ENCODE results near the gene TMEM202. TPM values are rescaled to one million over a fixed set of nuclear protein-coding genes. Genes with fewer than 3 reads are reported as not detected.
"Not testable (repeated sequence)": the region's sequence is repeated elsewhere in the genome, so short reads cannot be mapped to it uniquely, and the experiment has no call there.

Gene TMEM202
- total and polyA plus RNA-seq, 2 donors: not detected

GRCh38 chr15:72413337-72413736 is 15.2 kb downstream of the TMEM202 start:
- not testable (repeated sequence) for DNase-seq (ENCODE audit: extremely low spot score); H3K4me3 ChIP-seq (ENCODE audit: low read depth, low read length); H3K36me3 ChIP-seq (ENCODE audit: insufficient read depth); H3K27ac ChIP-seq (ENCODE audit: low read depth); H3K4me1 ChIP-seq (ENCODE audit: insufficient read depth)
- 80% methylated on average over 3 of the region's 3 CpGs for WGBS

DNA sequence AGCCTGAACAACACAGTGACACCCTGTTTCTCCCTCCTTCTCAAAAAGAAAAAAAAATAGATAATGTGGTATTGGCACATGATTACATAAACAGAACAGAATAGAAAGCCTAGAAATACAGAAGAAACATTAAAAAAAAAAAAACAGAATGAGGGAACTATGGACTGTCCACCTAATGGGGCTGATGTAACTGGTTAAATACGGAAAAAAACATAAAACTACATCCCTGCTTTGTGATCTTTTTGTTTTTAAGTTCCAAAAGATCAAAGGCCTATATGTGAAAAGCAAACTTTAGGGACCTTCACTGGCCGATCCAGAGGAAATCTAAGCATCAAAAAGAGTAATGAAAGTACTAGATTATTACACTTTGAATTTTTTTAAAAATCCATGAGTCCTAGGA is 17.2 kb downstream of the TMEM202 start:
- Histone ChIP-seq H3K36me3 (ENCODE audit: insufficient read depth) (no peaks in the 10 kb centered on the region), H3K4me1 (ENCODE audit: insufficient read depth) (no peaks in the 10 kb centered on the region), H3K4me3 (ENCODE audit: low read depth, low read length) (no peak overlapping the region), H3K27ac (ENCODE audit: low read depth) (no peak overlapping the region)
- 61% methylated on average over 2 of the region's 2 CpGs for WGBS
- no peak for DNase-seq (ENCODE audit: extremely low spot score)

GRCh38 chr15:72419768-72420167 is 21.7 kb downstream of the TMEM202 start:
- not testable (repeated sequence) for DNase-seq (ENCODE audit: extremely low spot score); H3K4me1 ChIP-seq (ENCODE audit: insufficient read depth); H3K36me3 ChIP-seq (ENCODE audit: insufficient read depth); H3K27ac ChIP-seq (ENCODE audit: low read depth); H3K4me3 ChIP-seq (ENCODE audit: low read depth, low read length)
- 76% methylated on average over 3 of the region's 3 CpGs for WGBS

- DNase-seq (ENCODE audit: extremely low spot score): no peak
- Histone ChIP-seq H3K36me3 (ENCODE audit: insufficient read depth) (no peaks in the 10 kb centered on the region), H3K4me3 (ENCODE audit: low read depth, low read length) (no peak overlapping the region), H3K27ac (ENCODE audit: low read depth) (no peak overlapping the region), H3K4me1 (ENCODE audit: insufficient read depth) (no peaks in the 10 kb centered on the region)
- WGBS: 73% methylated on average over 2 of the region's 2 CpGs
Observed at GRCh38 chr15:72420576-72420975, 22.5 kb downstream of the TMEM202 start.

- no peak overlapping the region for H3K27ac ChIP-seq (ENCODE audit: low read depth)
- H3K36me3 ChIP-seq (ENCODE audit: insufficient read depth): no peaks in the 10 kb centered on the region
- H3K4me1 ChIP-seq (ENCODE audit: insufficient read depth): no peaks in the 10 kb centered on the region
- 35% methylated on average over 1 of the region's 1 CpG for WGBS
- H3K4me3 ChIP-seq (ENCODE audit: low read depth, low read length): no peak overlapping the region
- DNase-seq (ENCODE audit: extremely low spot score): no peak
Observed at GRCh38 chr15:72421484-72421883, 23.4 kb downstream of the TMEM202 start.

GRCh38 chr15:72423256-72423655 is 25.2 kb downstream of the TMEM202 start:
- no peak for DNase-seq (ENCODE audit: extremely low spot score)
- no peaks in the 10 kb centered on the region for H3K36me3 ChIP-seq (ENCODE audit: insufficient read depth)
- 62% methylated on average over 2 of the region's 2 CpGs for whole genome bisulfite sequencing

DNA sequence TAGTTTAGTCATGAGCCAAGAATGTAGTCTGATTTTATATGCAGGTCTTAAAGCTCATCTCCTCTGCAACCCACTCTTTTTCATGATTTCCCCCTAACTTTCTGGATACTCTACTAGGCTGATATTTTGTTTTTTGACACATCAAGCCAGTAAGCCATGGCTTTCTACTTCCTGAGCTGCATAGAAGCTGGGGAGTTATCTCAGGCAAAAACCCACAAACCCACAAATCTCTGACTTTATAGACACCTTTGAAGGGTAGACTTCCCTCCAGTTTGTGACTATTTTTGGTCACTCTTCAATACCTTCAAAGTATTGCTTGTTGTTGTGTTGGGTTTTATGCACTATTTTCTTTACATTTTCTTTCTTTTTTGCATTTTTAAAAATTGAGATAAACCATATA is 28.6 kb downstream of the TMEM202 start:
- no peak overlapping the region for H3K27ac ChIP-seq (ENCODE audit: low read depth)
- DNase-seq (ENCODE audit: extremely low spot score): no peak
- H3K4me1 ChIP-seq (ENCODE audit: insufficient read depth): no peaks in the 10 kb centered on the region
- H3K36me3 ChIP-seq (ENCODE audit: insufficient read depth): no peaks in the 10 kb centered on the region
- H3K4me3 ChIP-seq (ENCODE audit: low read depth, low read length): no peak overlapping the region

More at GRCh38 chr15:72423256-72423655, 25.2 kb downstream of the TMEM202 start:
- no peak overlapping the region for H3K4me3 ChIP-seq (ENCODE audit: low read depth, low read length)
- H3K27ac ChIP-seq (ENCODE audit: low read depth): no peak overlapping the region
- no peaks in the 10 kb centered on the region for H3K4me1 ChIP-seq (ENCODE audit: insufficient read depth)

GRCh38 chr15:72437650-72438316 is 39.7 kb downstream of the TMEM202 start:
- no peak overlapping the region for H3K27ac ChIP-seq (ENCODE audit: low read depth)
- no peak overlapping the region for H3K4me3 ChIP-seq (ENCODE audit: low read depth, low read length)
- no peak for DNase-seq (ENCODE audit: extremely low spot score)
- 90% methylated on average over 1 of the region's 1 CpG for WGBS
- H3K36me3 ChIP-seq (ENCODE audit: insufficient read depth): no peaks in the 10 kb centered on the region
- H3K4me1 ChIP-seq (ENCODE audit: insufficient read depth): no peaks in the 10 kb centered on the region

DNA sequence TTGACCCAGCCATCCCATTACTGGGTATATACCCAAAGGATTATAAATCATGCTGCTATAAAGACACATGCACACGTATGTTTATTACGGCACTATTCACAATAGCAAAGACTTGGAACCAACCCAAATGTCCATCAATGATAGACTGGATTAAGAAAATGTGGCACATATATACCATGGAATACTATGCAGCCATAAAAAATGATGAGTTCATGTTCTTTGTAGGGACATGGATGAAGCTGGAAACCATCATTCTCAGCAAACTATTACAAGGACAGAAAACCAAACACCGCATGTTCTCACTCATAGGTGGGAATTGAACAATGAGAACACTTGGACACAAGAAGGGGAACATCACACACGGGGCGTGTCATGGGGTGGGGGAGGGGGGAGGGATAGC is 44.7 kb downstream of the TMEM202 start:
- 90% methylated on average over 3 of the region's 5 CpGs for WGBS
- H3K4me3 ChIP-seq (ENCODE audit: low read depth, low read length); H3K4me1 ChIP-seq (ENCODE audit: insufficient read depth); H3K27ac ChIP-seq (ENCODE audit: low read depth); H3K36me3 ChIP-seq (ENCODE audit: insufficient read depth); DNase-seq (ENCODE audit: extremely low spot score): not testable (repeated sequence)

DNA sequence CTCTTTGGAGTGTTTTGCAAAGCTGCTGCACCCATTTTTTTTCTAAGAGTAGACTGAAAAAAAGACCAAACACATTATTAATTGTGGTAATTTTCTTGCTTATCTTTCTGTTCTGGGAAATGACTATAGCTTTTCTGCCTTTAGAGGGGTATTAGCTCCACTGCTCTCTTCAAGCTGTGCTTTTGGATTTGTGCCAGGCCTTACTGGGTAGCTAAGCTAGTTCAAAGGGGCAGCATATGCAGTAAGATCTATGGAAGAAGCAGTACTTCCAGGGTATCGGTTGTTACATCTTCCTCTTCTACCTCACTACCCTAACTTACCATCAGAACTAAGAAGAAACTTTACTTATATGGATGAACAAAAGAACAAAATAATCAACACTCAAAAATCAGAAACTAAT is 47.3 kb downstream of the TMEM202 start:
- Histone ChIP-seq H3K4me3 (ENCODE audit: low read depth, low read length) (no peak overlapping the region), H3K4me1 (ENCODE audit: insufficient read depth) (no peaks in the 10 kb centered on the region), H3K27ac (ENCODE audit: low read depth) (no peak overlapping the region), H3K36me3 (ENCODE audit: insufficient read depth) (no peaks in the 10 kb centered on the region)
- WGBS: 82% methylated on average over 1 of the region's 1 CpG
- DNase-seq (ENCODE audit: extremely low spot score): no peak

DNA sequence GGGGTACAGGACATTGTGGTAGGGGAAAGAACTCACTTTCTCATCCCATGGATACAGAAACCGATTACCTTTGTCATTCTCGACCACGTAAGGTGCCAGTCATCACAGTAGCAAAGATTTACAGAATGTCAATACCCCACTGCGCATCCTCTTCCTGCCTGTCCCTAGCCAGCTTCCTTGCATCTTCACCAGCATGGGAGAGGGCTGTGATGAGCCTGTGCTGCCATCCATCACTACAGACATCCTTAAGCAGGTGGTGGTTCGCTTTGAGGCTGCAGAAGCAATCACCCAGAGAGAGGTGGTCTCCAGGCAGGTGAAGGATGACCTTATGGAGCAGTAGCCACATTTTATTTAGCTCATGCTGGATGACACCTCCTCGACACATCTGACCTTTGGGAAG is 52.7 kb downstream of the TMEM202 start:
- Histone ChIP-seq H3K27ac (ENCODE audit: low read depth) (no peak overlapping the region), H3K36me3 (ENCODE audit: insufficient read depth) (no peaks in the 10 kb centered on the region), H3K4me3 (ENCODE audit: low read depth, low read length) (no peak overlapping the region), H3K4me1 (ENCODE audit: insufficient read depth) (no peaks in the 10 kb centered on the region)
- 78% methylated on average over 6 of the region's 6 CpGs for WGBS
- DNase-seq (ENCODE audit: extremely low spot score): no peak

- Histone ChIP-seq H3K4me1 (ENCODE audit: insufficient read depth) (no peaks in the 10 kb centered on the region), H3K36me3 (ENCODE audit: insufficient read depth) (no peaks in the 10 kb centered on the region), H3K4me3 (ENCODE audit: low read depth, low read length) (no peak overlapping the region), H3K27ac (ENCODE audit: low read depth) (no peak overlapping the region)
- no peak for DNase-seq (ENCODE audit: extremely low spot score)
- WGBS: 87% methylated on average over 9 of the region's 9 CpGs
Observed at GRCh38 chr15:72451224-72451623, 53.1 kb downstream of the TMEM202 start.

DNA sequence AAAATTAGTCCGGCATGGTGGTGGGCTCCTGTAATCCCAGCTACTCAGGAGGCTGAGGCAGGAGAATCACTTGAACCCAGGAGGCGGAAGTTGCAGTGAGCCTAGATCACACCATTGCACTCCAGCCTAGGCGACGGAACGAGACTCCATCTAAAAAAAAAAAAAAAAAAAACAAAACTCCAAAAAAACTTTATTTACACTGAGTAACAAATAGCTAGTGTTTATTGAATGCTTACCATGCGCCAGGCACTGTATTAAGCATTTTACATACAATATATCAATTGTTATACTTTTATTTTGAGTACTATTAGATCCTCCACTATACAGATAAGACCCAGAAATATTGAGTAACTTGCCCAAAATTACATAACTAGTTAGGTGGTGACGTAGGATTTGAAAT is 58.6 kb downstream of the TMEM202 start:
- no peak overlapping the region for H3K4me3 ChIP-seq (ENCODE audit: low read depth, low read length)
- no peaks in the 10 kb centered on the region for H3K36me3 ChIP-seq (ENCODE audit: insufficient read depth)
- DNase-seq (ENCODE audit: extremely low spot score): no peak
- H3K27ac ChIP-seq (ENCODE audit: low read depth): no peak overlapping the region
- WGBS: 91% methylated on average over 7 of the region's 7 CpGs
- H3K4me1 ChIP-seq (ENCODE audit: insufficient read depth): no peaks in the 10 kb centered on the region
